ENCODE results near the gene MSANTD1. TPM values are rescaled to one million over a fixed set of nuclear protein-coding genes. Genes with fewer than 3 reads are reported as not detected.

MSANTD1 gene
- total and polyA plus RNA-seq, 4 donors, result 0.05 to 1.2 (median 0.23) TPM; not detected in 1

DNA sequence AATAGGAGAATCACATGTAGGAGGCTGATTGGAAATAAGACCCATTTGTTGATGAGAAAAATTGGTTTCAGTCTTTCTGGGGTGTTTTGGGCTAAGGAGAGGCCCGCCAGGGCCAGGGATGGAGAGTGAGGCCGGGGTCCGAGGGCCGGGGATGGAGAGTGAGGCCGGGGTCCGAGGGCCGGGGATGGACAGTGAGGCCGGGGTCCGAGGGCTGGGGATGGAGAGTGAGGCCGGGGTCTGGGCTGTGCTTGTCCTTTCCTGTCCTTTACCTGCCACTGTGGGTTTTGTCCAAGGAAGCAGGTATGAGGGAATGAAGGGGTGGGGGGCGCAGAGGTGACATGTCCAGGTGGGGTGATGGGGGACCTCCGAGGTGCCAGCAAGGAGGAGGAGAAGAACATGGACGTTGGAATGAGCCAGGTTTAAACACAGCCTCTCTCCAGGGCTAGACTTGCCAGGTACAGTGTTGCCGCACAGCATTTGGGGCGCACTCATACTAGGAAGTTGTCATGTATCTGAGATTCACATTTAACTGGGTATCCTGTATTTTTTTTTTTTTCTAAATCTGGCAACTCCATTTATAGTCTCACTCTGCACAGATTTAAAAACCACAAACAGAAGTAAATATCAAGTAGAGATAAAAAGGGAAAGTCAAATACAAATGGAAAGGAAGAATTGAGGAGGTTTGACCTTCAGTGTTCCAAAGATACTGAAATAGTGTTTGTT lies 52.7 kb downstream of the MSANTD1 start:
- 91% methylated on average over 15 of the region's 15 CpGs for WGBS
- Histone ChIP-seq H3K4me3 (ENCODE audit: low read depth in 1 of 3, low read length in 3 of 3) (no peak overlapping the region), H3K9ac (ENCODE audit: low read depth in 1 of 2, low read length in 2 of 2) (no peak overlapping the region), H3K27me3 (ENCODE audit: control insufficient read depth in 4 of 4, insufficient read depth in 4 of 4, low read length in 3 of 4) (no peaks in the 10 kb centered on the region), H3K9me3 (ENCODE audit: control insufficient read depth in 4 of 4, low read length in 3 of 4) (no peaks in the 10 kb centered on the region), H3K27ac (ENCODE audit: low read depth in 1 of 2, low read length in 2 of 2) (no peak overlapping the region), H3K4me1 (ENCODE audit: control insufficient read depth in 4 of 4, insufficient read depth in 4 of 4, low read length in 3 of 4) (peaks cover 0 to 5% (median 2%) of the 10 kb centered on the region in 4 donors), H3K36me3 (ENCODE audit: control insufficient read depth in 4 of 4, insufficient read depth in 3 of 4, low read depth in 1 of 4, low read length in 3 of 4) (no peaks in the 10 kb centered on the region)
- no peak for DNase-seq (ENCODE audit: low spot score)
- no peak for TF ChIP-seq HNF4A (conservative IDR thresholded peaks at IDR 0.05)
- TF ChIP-seq CTCF (IDR thresholded peaks at IDR 0.05; ENCODE audit: low read depth, low read length, missing input control), result no peak
- no peak for TF ChIP-seq EGR1 (IDR thresholded peaks at IDR 0.05; ENCODE audit: low read depth in 2 of 2)
- TF ChIP-seq FOXA2 (IDR thresholded peaks at IDR 0.05), result no peak
- TF ChIP-seq RAD21 (IDR thresholded peaks at IDR 0.05), result no peak
- no peak for TF ChIP-seq SP1 (IDR thresholded peaks at IDR 0.05)
- TF ChIP-seq, protein P1, sequence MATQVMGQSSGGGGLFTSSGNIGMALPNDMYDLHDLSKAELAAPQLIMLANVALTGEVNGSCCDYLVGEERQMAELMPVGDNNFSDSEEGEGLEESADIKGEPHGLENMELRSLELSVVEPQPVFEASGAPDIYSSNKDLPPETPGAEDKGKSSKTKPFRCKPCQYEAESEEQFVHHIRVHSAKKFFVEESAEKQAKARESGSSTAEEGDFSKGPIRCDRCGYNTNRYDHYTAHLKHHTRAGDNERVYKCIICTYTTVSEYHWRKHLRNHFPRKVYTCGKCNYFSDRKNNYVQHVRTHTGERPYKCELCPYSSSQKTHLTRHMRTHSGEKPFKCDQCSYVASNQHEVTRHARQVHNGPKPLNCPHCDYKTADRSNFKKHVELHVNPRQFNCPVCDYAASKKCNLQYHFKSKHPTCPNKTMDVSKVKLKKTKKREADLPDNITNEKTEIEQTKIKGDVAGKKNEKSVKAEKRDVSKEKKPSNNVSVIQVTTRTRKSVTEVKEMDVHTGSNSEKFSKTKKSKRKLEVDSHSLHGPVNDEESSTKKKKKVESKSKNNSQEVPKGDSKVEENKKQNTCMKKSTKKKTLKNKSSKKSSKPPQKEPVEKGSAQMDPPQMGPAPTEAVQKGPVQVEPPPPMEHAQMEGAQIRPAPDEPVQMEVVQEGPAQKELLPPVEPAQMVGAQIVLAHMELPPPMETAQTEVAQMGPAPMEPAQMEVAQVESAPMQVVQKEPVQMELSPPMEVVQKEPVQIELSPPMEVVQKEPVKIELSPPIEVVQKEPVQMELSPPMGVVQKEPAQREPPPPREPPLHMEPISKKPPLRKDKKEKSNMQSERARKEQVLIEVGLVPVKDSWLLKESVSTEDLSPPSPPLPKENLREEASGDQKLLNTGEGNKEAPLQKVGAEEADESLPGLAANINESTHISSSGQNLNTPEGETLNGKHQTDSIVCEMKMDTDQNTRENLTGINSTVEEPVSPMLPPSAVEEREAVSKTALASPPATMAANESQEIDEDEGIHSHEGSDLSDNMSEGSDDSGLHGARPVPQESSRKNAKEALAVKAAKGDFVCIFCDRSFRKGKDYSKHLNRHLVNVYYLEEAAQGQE (IDR thresholded peaks at IDR 0.05), result no peak
- TF ChIP-seq, protein P2, sequence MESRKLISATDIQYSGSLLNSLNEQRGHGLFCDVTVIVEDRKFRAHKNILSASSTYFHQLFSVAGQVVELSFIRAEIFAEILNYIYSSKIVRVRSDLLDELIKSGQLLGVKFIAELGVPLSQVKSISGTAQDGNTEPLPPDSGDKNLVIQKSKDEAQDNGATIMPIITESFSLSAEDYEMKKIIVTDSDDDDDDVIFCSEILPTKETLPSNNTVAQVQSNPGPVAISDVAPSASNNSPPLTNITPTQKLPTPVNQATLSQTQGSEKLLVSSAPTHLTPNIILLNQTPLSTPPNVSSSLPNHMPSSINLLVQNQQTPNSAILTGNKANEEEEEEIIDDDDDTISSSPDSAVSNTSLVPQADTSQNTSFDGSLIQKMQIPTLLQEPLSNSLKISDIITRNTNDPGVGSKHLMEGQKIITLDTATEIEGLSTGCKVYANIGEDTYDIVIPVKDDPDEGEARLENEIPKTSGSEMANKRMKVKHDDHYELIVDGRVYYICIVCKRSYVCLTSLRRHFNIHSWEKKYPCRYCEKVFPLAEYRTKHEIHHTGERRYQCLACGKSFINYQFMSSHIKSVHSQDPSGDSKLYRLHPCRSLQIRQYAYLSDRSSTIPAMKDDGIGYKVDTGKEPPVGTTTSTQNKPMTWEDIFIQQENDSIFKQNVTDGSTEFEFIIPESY (IDR thresholded peaks at IDR 0.05), result no peak
- no peak for TF ChIP-seq RXRA (IDR thresholded peaks at IDR 0.05)
- TF ChIP-seq TAF1 (conservative IDR thresholded peaks at IDR 0.05), result no peak
- TF ChIP-seq, protein P3, sequence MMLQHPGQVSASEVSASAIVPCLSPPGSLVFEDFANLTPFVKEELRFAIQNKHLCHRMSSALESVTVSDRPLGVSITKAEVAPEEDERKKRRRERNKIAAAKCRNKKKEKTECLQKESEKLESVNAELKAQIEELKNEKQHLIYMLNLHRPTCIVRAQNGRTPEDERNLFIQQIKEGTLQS (IDR thresholded peaks at IDR 0.05), result no peak

DNA sequence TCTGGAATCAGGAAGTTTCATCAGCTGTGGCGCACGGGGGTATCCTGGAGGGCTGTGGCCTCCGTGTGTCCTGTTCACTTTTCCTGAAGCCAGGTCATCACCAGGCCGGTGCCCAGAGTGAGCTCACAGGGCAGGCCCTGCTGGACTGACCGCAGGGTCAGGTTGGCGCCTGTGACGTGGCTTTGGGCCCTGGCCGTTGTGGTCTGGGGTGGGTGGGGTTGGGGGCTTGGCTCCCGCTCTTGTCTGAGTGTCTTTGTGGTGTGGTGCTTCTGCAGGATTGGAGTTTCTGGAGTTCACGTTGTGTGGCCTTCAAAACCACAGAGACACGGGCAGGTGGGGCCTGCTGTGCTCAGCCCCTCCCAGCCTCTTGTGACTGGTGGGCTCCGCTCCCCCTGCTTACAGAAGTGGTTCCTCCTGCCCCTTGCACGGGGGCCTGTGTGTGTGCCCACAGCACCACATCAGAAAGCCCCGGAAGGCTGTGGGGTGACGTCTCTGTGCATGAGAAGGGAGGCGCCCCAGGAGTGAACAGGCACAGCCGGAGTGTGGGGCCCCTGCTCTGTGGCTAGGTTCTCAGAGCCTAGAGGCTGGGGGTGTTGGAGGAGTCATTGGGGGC lies 53.3 kb downstream of the MSANTD1 start:
- peaks cover 0 to 5% (median 2%) of the 10 kb centered on the region in 4 donors for H3K4me1 ChIP-seq (ENCODE audit: control insufficient read depth in 4 of 4, insufficient read depth in 4 of 4, low read length in 3 of 4)
- no peak overlapping the region for H3K9ac ChIP-seq (ENCODE audit: low read depth in 1 of 2, low read length in 2 of 2)
- no peaks in the 10 kb centered on the region for H3K27me3 ChIP-seq (ENCODE audit: control insufficient read depth in 4 of 4, insufficient read depth in 4 of 4, low read length in 3 of 4)
- no peaks in the 10 kb centered on the region for H3K36me3 ChIP-seq (ENCODE audit: control insufficient read depth in 4 of 4, insufficient read depth in 3 of 4, low read depth in 1 of 4, low read length in 3 of 4)
- H3K9me3 ChIP-seq (ENCODE audit: control insufficient read depth in 4 of 4, low read length in 3 of 4), result no peaks in the 10 kb centered on the region
- WGBS, result 67% methylated on average over 17 of the region's 17 CpGs
- no peak overlapping the region for H3K4me3 ChIP-seq (ENCODE audit: low read depth in 1 of 3, low read length in 3 of 3)
- TF ChIP-seq CTCF (IDR thresholded peaks at IDR 0.05; ENCODE audit: low read depth, low read length, missing input control) (no peak), HNF4A (conservative IDR thresholded peaks at IDR 0.05) (peak in 1 of 2 donors; percentile 26), SP1 (IDR thresholded peaks at IDR 0.05) (peak; percentile 25), NR2F2 (IDR thresholded peaks at IDR 0.05) (peak; percentile 48), FOXA1 (IDR thresholded peaks at IDR 0.05) (no peak), RXRA (IDR thresholded peaks at IDR 0.05) (peak in 1 of 2 donors; percentile 61)
- DNase-seq (ENCODE audit: low spot score), result no peak
- H3K27ac ChIP-seq (ENCODE audit: low read depth in 1 of 2, low read length in 2 of 2), result no peak overlapping the region
